SK-N-SH treated with all-trans-retinoic acid at 6 μM for 48 hours (cell line): ENCODE results near the gene TMEM82.

Experiments used
- ATAC-seq: fragments of 200-7000 bp; cut with Tn5 transposase; 3 replicates; pipeline ENCODE4 v1.9.1; 2020; ENCODE audit warnings: mild to moderate bottlenecking, moderate library complexity
- ARNTL ChIP-seq: fragments of 450-650 bp; formaldehyde crosslinking; IDR thresholded peaks from 2 replicates; pipeline ENCODE4 v1.5.0; 2020; ENCODE audit warnings: low read depth, mild to moderate bottlenecking, moderate library complexity, borderline replicate concordance
- BACH2 ChIP-seq: fragments of 250-450 bp; sonication (Bioruptor Pico); IDR thresholded peaks from 2 replicates; pipeline ENCODE4 v1.9.0; 2021; ENCODE audit warnings: mild to moderate bottlenecking, borderline replicate concordance
- CREB5 ChIP-seq: fragments of 250-450 bp; sonication (Bioruptor Pico); IDR thresholded peaks from 2 replicates; pipeline ENCODE4 v1.5.1; 2020; ENCODE audit warnings: low read depth, mild to moderate bottlenecking, moderate library complexity
- CSDC2 ChIP-seq: fragments of 250-450 bp; sonication (Bioruptor Pico); IDR thresholded peaks from 2 replicates; pipeline ENCODE4 v1.5.0; 2020; ENCODE audit warnings: mild to moderate bottlenecking, moderate library complexity
- ESRRG ChIP-seq: fragments of 250-450 bp; sonication (Bioruptor Pico); IDR thresholded peaks from 2 replicates; pipeline ENCODE4 v1.6.1; 2021; ENCODE audit warnings: mild to moderate bottlenecking
- GLIS3 ChIP-seq: fragments of 250-450 bp; sonication (Bioruptor Pico); IDR thresholded peaks from 2 replicates; pipeline ENCODE4 v1.5.0; 2020; ENCODE audit warnings: mild to moderate bottlenecking, moderate library complexity
- ISL1 ChIP-seq: fragments of 250-450 bp; sonication (Bioruptor Pico); IDR thresholded peaks from 2 replicates; pipeline ENCODE4 v2.1.2; 2022; ENCODE audit warnings: mild to moderate bottlenecking, moderate library complexity
- OSR1 ChIP-seq: fragments of 250-450 bp; sonication (Bioruptor Pico); IDR thresholded peaks from 2 replicates; pipeline ENCODE4 v1.8.0; 2022; ENCODE audit warnings: moderate library complexity, mild to moderate bottlenecking, inconsistent platforms
- PATZ1 ChIP-seq: fragments of 250-450 bp; sonication (Bioruptor Pico); IDR thresholded peaks from 2 replicates; pipeline ENCODE4 v1.8.0; 2020; ENCODE audit warnings: mild to moderate bottlenecking, moderate library complexity, borderline replicate concordance
- PPARA ChIP-seq: fragments of 250-450 bp; sonication (Bioruptor Pico); IDR thresholded peaks from 2 replicates; pipeline ENCODE4 v1.5.0; 2020; ENCODE audit warnings: mild to moderate bottlenecking, borderline replicate concordance
- RARB ChIP-seq: fragments of 250-450 bp; sonication (Bioruptor Pico); IDR thresholded peaks from 2 replicates; pipeline ENCODE4 v1.8.0; 2021; ENCODE audit warnings: mild to moderate bottlenecking, moderate library complexity
- SNAI2 ChIP-seq: fragments of 250-450 bp; sonication (Bioruptor Pico); IDR thresholded peaks from 2 replicates; pipeline ENCODE4 v1.5.0; 2020; ENCODE audit warnings: mild to moderate bottlenecking, moderate library complexity
- TCF4 ChIP-seq: fragments of 250-450 bp; sonication (Bioruptor Pico); IDR thresholded peaks from 2 replicates; pipeline ENCODE4 v1.8.0; 2021; ENCODE audit warnings: mild to moderate bottlenecking, moderate library complexity, borderline replicate concordance
- TOX ChIP-seq: fragments of 250-450 bp; sonication (Bioruptor Pico); IDR thresholded peaks from 2 replicates; pipeline ENCODE4 v1.8.0; 2021; ENCODE audit warnings: mild to moderate bottlenecking, moderate library complexity, borderline replicate concordance
- ZC3H10 ChIP-seq: fragments of 250-450 bp; sonication (Bioruptor Pico); IDR thresholded peaks from 2 replicates; pipeline ENCODE4 v1.5.1; 2021; ENCODE audit warnings: mild to moderate bottlenecking, moderate library complexity
- ZFP3 ChIP-seq: fragments of 250-450 bp; sonication (Bioruptor Pico); IDR thresholded peaks from 2 replicates; pipeline ENCODE4 v1.5.0; 2020; ENCODE audit warnings: mild to moderate bottlenecking, moderate library complexity
- ZFP30 ChIP-seq: fragments of 450-650 bp; formaldehyde crosslinking; IDR thresholded peaks from 2 replicates; pipeline ENCODE4 v1.5.0; 2022; ENCODE audit warnings: mild to moderate bottlenecking, moderate library complexity
- ZNF565 ChIP-seq: fragments of 450-650 bp; formaldehyde crosslinking; conservative IDR thresholded peaks from 2 replicates; pipeline ENCODE4 v1.5.0; 2020; ENCODE audit warnings: low read depth, mild to moderate bottlenecking, moderate library complexity
- ZNF70 ChIP-seq: fragments of 450-650 bp; formaldehyde crosslinking; IDR thresholded peaks from 2 replicates; pipeline ENCODE4 v1.5.0; 2020; ENCODE audit warnings: mild to moderate bottlenecking, moderate library complexity
- ZNF8 ChIP-seq: fragments of 450-650 bp; formaldehyde crosslinking; IDR thresholded peaks from 2 replicates; pipeline ENCODE4 v1.5.0; 2020; ENCODE audit warnings: mild to moderate bottlenecking, moderate library complexity
- TF ChIP-seq, protein P1 (sequence below): fragments of 250-450 bp; sonication (Bioruptor Pico); IDR thresholded peaks from 2 replicates; pipeline ENCODE4 v1.5.1; 2021; ENCODE audit warnings: mild to moderate bottlenecking, moderate library complexity
- TF ChIP-seq, protein P2 (sequence below): fragments of 250-450 bp; sonication (Bioruptor Pico); IDR thresholded peaks from 2 replicates; pipeline ENCODE4 v1.8.0; 2021; ENCODE audit warnings: low read depth, mild to moderate bottlenecking, moderate library complexity, borderline replicate concordance
- TF ChIP-seq, protein P3 (sequence below): fragments of 250-450 bp; sonication (Bioruptor Pico); IDR thresholded peaks from 2 replicates; pipeline ENCODE4 v1.5.0; 2020; ENCODE audit warnings: mild to moderate bottlenecking, moderate library complexity

TMEM82 gene

DNA sequence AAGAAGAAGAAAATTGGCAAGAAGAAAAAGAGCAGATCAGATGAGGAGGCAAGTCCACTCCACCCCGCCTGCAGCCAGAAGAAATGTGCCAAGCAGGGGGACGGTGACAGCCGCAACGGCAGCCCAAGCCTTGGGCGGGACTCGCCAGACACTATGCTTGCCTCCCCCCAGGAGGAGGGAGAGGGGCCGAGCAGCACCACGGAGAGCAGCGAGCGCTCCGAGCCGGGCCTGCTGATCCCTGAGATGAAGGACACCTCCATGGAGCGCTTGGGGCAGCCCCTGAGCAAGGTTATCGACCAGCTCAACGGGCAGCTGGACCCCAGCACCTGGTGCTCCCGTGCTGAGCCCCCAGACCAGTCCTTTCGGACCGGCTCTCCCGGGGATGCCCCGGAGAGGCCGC, 15.3 kb upstream of the TMEM82 start:
- no peak for TF ChIP-seq ZC3H10 (CRISPR knock-in tag)
- no peak for TF ChIP-seq PPARA (CRISPR knock-in tag)
- TF ChIP-seq GLIS3 = no peak
- TF ChIP-seq CREB5 (CRISPR knock-in tag) = no peak

DNA sequence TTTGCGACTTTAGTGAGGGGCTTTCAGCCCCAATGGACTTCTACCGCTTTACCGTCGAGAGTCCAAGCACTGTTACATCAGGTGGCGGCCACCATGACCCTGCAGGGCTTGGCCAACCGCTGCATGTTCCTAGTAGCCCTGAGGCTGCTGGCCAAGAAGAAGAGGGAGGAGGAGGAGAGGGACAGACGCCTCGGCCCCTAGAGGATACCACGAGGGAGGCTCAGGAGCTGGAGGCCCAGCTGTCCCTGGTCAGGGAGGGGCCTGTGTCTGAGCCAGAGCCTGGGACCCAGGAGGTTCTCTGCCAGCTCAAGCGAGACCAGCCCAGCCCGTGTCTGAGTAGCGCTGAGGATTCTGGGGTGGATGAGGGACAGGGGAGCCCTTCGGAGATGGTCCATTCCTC, 14.9 kb upstream of the TMEM82 start:
- no peak for TF ChIP-seq ZNF8 (CRISPR knock-in tag)
- no peak for TF ChIP-seq RARB
- TF ChIP-seq, protein P1, sequence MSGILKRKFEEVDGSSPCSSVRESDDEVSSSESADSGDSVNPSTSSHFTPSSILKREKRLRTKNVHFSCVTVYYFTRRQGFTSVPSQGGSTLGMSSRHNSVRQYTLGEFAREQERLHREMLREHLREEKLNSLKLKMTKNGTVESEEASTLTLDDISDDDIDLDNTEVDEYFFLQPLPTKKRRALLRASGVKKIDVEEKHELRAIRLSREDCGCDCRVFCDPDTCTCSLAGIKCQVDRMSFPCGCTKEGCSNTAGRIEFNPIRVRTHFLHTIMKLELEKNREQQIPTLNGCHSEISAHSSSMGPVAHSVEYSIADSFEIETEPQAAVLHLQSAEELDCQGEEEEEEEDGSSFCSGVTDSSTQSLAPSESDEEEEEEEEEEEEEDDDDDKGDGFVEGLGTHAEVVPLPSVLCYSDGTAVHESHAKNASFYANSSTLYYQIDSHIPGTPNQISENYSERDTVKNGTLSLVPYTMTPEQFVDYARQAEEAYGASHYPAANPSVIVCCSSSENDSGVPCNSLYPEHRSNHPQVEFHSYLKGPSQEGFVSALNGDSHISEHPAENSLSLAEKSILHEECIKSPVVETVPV (CRISPR knock-in tag) = no peak
- TF ChIP-seq PPARA (CRISPR knock-in tag) = no peak
- TF ChIP-seq ESRRG = no peak
- TF ChIP-seq ZC3H10 (CRISPR knock-in tag) = no peak
- TF ChIP-seq CSDC2 (CRISPR knock-in tag) = no peak
- TF ChIP-seq ISL1 (CRISPR knock-in tag) = no peak
- no peak for TF ChIP-seq GLIS3
- TF ChIP-seq, protein P2, sequence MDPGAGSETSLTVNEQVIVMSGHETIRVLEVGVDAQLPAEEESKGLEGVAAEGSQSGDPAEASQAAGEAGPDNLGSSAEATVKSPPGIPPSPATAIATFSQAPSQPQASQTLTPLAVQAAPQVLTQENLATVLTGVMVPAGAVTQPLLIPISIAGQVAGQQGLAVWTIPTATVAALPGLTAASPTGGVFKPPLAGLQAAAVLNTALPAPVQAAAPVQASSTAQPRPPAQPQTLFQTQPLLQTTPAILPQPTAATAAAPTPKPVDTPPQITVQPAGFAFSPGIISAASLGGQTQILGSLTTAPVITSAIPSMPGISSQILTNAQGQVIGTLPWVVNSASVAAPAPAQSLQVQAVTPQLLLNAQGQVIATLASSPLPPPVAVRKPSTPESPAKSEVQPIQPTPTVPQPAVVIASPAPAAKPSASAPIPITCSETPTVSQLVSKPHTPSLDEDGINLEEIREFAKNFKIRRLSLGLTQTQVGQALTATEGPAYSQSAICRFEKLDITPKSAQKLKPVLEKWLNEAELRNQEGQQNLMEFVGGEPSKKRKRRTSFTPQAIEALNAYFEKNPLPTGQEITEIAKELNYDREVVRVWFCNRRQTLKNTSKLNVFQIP (CRISPR knock-in tag) = no peak
- TF ChIP-seq, protein P3, sequence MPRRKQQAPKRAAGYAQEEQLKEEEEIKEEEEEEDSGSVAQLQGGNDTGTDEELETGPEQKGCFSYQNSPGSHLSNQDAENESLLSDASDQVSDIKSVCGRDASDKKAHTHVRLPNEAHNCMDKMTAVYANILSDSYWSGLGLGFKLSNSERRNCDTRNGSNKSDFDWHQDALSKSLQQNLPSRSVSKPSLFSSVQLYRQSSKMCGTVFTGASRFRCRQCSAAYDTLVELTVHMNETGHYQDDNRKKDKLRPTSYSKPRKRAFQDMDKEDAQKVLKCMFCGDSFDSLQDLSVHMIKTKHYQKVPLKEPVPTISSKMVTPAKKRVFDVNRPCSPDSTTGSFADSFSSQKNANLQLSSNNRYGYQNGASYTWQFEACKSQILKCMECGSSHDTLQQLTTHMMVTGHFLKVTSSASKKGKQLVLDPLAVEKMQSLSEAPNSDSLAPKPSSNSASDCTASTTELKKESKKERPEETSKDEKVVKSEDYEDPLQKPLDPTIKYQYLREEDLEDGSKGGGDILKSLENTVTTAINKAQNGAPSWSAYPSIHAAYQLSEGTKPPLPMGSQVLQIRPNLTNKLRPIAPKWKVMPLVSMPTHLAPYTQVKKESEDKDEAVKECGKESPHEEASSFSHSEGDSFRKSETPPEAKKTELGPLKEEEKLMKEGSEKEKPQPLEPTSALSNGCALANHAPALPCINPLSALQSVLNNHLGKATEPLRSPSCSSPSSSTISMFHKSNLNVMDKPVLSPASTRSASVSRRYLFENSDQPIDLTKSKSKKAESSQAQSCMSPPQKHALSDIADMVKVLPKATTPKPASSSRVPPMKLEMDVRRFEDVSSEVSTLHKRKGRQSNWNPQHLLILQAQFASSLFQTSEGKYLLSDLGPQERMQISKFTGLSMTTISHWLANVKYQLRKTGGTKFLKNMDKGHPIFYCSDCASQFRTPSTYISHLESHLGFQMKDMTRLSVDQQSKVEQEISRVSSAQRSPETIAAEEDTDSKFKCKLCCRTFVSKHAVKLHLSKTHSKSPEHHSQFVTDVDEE = no peak
- no peak for TF ChIP-seq TOX
- TF ChIP-seq ZNF565 = no peak
- TF ChIP-seq PATZ1 (CRISPR knock-in tag) = no peak
- TF ChIP-seq SNAI2 (CRISPR knock-in tag) = no peak
- TF ChIP-seq BACH2 (CRISPR knock-in tag) = no peak
- no peak for TF ChIP-seq TCF4 (CRISPR knock-in tag)
- no peak for TF ChIP-seq ZFP30 (CRISPR knock-in tag)
- TF ChIP-seq, all 23 proteins: peak for 0
- no peak for ATAC-seq

More for the DNA sequence above, 15.3 kb upstream of the TMEM82 start:
- no peak for ATAC-seq

- ATAC-seq = no peak
- TF ChIP-seq ZC3H10 (CRISPR knock-in tag) = no peak
- no peak for TF ChIP-seq GLIS3
- TF ChIP-seq ZNF70 (CRISPR knock-in tag) = no peak
- no peak for TF ChIP-seq CSDC2 (CRISPR knock-in tag)
- TF ChIP-seq ZFP30 (CRISPR knock-in tag) = no peak
- no peak for TF ChIP-seq OSR1 (CRISPR knock-in tag)
- TF ChIP-seq, protein P1 (CRISPR knock-in tag) = no peak
- no peak for TF ChIP-seq PATZ1 (CRISPR knock-in tag)
- TF ChIP-seq ARNTL (CRISPR knock-in tag) = no peak
- no peak for TF ChIP-seq BACH2 (CRISPR knock-in tag)
- TF ChIP-seq, protein P2 (CRISPR knock-in tag) = no peak
- no peak for TF ChIP-seq TOX
- TF ChIP-seq ZFP3 (CRISPR knock-in tag) = no peak
- no peak for TF ChIP-seq RARB
- no peak for TF ChIP-seq ZNF565
These were observed 14.3 kb upstream of the TMEM82 start for GRCh38 chr1:15727866-15728534.
